Measurements from ENCODE around the gene BRWD1.

Gene BRWD1

DNA sequence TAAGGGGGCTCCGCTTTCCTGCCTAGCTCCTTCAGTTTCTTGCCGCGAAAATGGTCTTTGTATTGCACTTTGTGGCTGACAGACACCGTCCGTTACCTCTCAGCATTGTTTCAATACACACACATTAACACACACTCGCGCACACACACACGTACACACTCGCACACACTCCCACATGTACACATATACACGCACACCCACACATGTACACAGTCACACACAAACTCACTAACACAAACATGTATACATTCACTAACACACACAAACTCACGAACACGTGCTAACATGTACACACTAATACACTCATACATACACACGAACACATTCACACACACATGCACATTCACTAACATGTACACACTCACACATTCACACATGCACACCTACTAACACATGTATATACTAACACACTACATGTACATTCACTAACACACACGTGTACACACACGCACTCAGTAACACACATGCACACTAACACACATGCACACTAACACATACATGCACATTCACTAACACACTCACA is 179.1 kb downstream of the BRWD1 start:
- no peak for DNase-seq (ENCODE audit: low read depth in 2 of 2)

Measured in stimulated activated CD4-positive, alpha-beta T cell treated with anti-CD3 and anti-CD28 coated beads, Interleukin-1b, Interleukin-23, amount 100 ng/mL, for 1 hour (primary cell).